IPS DF 4.7 (cell line): Measurements from ENCODE around the gene LRRK1.

Source experiments
- DNase-seq: peaks from one replicate; pipeline ENCODE4 v3.0.0-alpha.2; 2013; ENCODE audit warnings: low spot score; ENCODE audit errors: extremely low read depth

The LRRK1 gene

DNA sequence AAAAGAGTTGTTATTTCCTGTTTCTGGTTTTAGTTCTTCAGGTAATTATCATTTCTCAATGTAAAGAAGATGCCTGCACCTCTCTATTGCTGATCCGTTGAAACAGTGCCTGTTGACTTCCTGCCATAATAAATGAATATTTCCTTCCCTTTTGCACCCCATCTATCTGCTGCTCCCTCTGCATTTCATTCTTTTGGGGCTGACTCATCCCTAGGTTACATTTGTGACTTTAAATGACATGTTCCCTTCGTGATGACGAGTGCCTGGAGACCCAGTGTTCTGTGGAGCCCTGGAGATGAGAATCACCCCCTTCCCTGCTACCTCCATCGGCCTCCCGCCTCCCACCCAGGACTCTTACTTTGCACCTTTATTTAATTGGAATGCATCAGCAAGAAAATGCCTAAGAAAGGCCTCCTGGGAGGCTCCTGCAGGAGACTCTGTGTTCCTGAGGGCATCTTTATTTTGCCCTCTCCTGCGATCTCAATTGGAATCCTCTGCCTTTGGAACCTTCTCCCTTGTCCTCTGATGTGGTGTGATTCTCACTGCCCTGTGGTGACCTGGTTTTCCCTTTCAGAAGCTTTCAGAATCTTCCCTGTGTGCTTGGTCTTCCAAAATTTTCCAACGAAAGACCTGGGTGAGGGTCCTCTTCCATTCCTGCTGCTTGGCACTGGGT is 13.7 kb downstream of the LRRK1 start:
- DNase-seq, result no peak

DNA sequence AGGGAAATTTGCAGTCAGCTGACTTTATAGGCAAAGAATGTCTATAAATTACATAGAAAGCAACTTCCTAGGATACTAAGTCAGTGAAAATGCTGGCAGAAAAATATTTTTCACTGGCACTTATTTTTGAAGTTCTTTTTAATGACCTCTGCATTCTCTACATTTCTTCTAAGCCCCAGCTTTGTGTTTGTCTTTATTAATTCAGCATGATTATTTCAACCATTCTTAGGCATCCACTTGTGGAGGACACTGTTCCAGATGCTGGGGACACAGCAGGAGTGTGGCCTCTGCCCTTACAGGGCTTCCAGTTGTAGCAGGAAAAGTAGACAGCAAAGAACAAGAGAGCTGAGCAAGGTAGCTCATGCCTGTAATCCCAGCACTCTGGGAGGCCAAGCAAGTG is 15.0 kb downstream of the LRRK1 start:
- no peak for DNase-seq

DNA sequence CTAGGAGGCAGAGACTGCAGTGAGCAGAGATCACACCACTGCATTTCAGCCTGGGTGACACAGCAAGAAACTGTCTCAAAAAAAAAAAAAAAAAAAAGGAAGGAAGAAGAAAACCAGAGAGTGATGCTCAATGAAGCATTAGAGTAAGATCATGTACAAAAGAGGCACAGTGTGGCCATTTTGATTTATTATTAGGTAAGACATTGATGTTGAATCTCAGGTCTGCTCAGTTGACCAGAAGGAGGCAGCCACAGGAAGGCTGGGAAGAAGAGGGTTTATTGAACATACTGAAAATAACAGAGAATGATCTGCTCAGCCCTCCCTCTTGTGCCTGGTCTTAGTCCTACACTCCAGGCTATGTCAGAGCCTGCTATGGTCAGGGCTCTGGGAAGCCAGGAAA is 15.6 kb downstream of the LRRK1 start:
- no peak for DNase-seq

DNA sequence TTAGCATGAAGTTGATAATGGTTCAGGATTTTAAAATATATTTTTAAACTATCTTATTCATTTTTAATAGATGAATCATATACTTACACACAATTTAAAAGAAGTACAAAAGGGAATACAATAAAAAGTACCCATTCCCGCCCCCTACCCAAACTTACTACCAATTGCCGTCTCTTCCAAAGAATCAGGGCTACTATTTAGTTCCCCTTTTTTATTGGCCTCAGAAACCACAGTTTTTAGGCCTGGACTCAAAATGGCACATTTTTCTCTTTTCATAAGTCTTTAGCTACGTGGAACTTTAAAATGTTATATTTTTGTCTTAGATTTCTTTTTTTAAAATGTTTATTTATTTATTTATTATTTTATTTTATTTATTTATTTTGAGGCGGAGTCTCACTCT is 18.0 kb downstream of the LRRK1 start:
- no peak for DNase-seq

DNA sequence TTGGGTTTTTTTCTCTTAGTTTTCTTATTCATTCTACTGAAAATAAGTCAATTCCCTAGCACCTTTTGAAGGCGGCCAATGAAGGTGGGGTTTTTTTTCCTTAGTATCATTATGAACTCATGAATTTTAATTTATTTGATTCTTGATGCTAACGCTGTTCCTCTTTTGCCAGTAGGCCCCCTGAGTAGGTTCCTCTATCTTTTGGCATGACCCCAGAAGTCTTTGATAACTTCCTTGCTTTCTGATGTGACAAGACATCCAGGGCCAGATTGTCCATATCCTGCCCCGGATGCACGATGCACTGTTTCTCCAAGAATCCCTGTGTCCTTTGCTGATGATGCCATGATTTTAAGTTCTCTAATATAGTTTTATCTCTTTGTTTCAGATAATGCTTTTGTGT is 20.6 kb downstream of the LRRK1 start:
- no peak for DNase-seq

DNA sequence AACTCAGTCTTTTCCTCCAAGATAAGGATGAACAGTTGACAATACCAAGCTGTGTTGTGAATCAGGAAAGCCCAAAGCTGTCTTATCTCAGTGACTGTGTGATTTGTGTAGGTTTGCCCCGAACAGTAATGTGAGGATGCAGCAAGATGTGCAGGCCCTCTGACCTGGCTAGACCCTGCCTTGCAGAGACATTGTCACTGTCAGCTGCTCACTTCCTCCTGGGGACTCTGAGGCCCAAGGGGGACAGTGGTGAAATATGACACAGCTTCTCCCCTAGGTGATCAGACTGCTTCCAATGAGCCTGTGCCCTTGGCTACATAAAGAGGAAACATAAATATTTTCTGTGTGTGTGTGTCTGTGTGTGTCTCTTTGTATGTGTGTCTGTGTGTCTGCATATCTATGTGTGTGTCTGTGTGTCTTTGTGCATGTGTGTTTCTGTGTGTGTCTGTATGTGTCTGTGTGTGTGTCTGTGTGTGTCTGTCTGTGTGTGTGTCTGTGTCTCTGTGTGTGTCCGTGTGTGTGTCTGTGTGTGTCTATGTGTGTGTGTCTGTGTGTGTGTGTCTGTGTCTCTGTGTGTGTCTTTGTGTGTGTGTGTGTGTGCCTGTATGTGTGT is 21.7 kb downstream of the LRRK1 start:
- no peak for DNase-seq

DNA sequence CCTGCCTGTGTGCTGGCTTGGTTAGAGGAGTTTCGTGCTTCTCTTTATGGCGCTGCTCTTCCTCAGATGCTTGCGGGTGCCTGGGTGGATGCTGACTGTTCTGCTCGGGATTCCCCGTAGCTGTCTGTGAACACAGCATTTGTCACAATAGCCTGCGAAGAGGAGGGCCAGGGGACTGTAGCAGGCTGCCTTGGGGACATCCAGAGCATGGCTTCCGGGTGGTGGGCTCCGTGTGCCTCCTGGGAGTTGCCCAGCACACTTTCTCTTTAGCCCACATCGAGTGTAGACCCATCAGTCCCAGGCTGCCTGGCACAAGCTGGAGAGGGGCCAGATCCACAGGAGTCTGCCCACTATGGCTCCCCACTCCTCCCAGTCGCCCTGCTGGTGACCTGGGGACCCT is 22.4 kb downstream of the LRRK1 start:
- DNase-seq, result no peak

DNA sequence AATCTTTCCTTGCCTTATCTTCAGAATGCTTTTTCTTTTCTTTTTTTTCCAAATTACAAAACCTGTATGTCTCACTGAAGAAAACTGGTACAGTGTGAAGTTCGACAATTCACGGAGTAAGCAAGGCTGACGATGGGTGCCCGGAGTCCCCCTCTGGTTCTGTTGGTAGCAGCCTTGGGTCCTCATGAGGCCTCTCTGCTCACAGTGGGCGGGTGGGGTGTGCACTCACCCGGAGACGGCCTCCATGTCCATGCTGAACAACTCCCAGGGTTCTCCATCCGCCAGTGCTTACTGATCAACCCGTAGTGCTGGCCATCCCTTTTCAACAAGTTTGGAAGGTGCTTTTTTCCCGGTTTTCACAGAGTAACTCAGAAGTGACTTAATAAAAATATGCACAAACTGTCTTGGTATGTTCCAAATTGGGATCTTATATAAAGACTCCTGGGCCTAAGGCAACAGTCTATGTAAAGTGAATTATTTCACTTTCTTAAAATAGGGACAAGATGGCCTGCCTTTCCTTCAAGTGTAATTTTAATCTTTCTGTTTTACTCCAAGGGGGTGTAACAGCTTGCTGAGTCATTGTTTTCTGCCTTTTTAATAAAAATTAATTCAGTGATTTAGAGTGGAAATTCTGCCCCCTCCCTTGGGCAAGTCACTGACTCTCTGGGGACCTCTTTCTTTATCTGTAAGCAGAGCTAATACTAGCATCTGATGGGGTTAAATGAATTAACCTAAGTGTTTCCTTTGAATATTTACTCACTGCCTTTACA is 23.7 kb downstream of the LRRK1 start:
- DNase-seq, result no peak

DNA sequence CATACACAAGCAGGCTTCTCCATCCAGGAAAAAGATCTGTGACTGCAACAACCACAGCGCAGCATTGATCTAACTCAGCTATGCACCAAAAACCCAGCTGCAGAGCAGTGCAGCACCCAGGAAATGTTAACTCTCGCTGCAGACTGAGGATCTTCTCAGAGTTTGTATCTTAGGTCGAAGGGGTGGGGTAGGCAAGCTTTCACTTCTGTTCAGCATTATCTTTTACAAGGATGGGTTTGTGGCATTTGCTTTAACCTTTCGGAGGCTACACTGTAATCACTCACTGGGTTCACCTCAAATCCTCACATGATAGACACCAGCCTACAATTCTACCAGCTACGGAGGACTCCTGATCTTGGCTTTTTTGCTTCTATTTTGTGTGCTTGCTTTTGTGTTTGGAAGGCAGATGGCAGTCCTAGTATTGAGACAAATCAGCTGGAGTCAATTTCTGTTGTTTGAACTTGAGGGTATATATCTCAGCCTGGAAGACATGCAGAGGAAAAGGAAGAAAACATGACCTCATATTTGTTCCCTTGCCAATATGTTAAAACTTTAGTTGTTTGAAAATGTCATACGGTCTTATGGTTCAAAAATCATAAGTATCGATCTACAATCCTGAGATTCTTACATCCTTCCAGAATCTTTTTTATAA is 25.2 kb downstream of the LRRK1 start:
- no peak for DNase-seq

DNA sequence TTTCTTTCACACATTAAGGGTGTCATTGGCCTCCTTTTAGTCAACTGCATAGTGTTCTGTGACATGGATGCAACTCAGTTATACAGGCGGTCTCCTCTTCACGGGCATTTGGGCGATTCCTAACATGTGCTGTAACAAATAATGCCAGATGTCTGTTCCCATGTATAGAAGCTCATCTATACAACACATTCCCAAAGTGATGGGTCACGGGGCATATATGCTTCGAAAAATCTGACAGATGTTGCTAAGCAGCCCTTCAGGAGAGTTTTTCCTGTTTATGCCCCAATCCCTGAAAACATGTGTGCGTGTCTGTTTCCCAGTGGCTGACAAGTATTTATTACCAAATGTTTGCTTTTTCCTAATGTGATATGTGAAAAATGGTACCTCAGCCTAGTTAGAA is 25.8 kb downstream of the LRRK1 start:
- DNase-seq, result no peak

DNA sequence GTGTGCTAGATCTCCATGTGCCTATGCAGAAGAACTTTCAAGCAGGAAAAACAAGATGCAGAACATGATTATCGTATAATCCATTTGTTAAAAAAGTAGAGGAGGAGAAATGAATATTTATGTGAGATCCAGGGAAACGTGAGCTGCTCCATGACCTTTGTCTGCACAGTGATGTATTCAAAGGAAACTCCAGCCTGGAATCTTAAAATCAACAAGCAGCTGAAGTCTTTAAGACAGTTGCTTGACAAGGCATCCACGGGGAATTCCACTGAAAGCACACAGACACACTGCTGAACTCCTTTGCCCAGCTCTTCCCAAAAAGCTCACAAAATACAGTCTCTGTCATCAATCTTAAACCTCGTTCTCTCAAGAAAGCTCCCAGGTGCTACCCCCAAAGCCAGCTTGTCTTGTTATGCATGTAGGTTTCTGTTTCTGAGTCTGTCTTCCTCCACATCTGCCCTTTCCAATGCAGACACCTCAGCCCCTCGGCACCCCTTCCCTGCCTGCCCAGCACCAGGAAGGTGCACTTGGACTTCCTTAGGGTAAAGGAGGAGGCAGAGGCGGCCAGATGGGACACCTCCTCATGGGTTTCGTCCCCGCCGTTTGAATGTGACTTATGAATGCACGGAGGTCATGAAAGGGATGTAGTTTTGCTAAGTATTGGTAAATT is 28.7 kb downstream of the LRRK1 start:
- DNase-seq, result no peak

DNA sequence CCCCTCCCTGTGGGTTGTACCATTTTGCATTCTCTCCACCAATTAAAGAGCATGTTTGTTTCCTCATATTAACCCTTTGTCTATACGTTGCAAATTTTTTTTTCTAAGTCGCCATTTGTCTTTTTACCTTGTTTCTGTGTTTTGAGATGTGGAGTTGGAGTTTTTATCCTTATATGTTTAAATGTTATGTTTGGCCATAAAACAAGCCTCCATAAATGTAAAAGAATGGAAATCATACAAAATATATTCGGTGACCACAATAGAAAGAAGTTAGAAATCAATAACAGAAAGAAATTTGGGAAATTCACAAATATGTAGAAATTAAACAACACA is 29.2 kb downstream of the LRRK1 start:
- DNase-seq, result no peak

DNA sequence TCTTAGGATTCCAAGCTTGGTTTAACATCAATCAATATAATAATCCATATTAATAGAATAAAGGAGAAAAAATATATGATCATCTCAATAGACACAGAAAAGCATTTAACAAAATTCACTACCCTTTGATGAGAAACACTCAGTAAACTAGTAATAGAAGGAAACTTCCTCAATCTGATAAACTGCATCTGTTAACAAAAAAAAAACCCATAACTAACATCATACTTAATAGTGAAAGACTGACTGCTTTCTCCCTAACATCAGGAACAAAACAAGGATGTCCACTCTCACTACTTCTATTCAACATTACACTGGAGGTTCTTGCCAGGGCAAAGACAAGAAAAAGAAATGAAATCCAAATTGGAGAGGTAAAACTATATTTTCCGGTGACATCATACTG is 30.5 kb downstream of the LRRK1 start:
- no peak for DNase-seq

DNA sequence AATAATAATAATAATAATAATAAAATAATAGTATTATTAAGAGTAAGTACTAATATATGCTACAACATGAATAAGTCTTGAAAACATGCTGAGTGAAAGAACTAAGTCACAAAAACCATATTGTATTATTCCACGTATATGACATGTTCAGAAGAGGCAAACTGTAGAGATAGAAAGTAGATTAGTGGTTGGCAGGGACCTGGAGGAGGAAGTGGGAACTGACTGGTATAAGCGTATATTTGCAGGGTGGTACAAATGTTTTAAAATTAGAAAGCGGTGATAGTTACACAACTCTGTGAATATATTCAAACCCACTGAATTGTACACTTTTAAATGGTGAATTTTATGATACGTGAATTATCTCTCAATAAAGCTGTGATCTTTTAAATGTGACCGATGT is 32.8 kb downstream of the LRRK1 start:
- no peak for DNase-seq

DNA sequence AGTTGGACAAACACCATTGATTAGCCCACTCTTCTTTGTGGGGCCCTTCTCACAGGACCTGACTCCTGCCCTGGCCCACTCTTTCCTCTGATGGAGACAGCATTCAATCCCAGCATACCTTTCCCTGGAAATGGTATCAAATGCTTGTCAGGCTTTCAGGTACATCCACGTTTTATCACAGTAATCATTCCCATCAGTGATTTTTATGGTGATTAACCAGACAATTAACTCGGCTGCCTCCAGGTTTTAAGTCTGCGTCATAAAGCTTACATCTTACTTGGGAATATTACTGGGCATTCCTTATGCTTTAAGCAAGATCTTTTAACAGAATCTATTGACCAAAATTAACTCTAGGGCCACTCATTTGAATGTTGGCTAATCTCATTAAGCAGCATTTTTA is 33.4 kb downstream of the LRRK1 start:
- DNase-seq, result no peak

DNA sequence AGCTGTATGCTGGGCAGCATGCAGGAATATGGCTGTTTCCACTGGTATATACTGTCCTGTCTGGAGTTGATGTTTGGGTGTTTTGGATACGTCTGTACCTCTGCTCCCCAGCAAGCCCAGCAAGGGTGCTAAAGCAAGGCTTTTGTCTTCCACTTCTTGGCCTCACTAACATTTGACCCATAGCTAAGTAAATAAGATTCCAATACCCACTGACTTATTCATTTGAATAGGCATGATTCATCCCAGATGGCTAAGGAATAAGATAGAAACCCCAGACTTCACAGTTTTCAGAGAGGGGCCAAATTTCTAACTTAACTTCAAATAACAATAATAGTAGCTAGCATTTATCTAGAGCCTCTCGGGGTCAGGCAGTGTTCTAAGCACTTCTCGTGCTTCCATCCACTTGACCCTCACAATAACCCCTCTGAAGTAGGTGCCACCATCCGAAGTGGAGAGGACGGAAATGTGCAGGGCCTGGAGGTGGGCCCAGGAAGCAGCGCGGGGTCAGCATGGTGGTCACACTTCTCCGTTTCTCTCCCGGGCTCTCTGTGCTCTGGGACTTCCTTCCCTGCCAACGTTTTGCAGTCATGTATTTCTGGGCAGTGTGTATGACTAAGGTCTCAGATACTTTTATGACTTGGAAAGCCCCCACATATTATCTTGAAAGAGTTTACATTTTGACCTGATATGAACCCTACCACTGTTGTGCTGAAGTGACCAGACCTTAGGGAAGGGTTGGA is 39.3 kb downstream of the LRRK1 start:
- DNase-seq, result no peak

DNA sequence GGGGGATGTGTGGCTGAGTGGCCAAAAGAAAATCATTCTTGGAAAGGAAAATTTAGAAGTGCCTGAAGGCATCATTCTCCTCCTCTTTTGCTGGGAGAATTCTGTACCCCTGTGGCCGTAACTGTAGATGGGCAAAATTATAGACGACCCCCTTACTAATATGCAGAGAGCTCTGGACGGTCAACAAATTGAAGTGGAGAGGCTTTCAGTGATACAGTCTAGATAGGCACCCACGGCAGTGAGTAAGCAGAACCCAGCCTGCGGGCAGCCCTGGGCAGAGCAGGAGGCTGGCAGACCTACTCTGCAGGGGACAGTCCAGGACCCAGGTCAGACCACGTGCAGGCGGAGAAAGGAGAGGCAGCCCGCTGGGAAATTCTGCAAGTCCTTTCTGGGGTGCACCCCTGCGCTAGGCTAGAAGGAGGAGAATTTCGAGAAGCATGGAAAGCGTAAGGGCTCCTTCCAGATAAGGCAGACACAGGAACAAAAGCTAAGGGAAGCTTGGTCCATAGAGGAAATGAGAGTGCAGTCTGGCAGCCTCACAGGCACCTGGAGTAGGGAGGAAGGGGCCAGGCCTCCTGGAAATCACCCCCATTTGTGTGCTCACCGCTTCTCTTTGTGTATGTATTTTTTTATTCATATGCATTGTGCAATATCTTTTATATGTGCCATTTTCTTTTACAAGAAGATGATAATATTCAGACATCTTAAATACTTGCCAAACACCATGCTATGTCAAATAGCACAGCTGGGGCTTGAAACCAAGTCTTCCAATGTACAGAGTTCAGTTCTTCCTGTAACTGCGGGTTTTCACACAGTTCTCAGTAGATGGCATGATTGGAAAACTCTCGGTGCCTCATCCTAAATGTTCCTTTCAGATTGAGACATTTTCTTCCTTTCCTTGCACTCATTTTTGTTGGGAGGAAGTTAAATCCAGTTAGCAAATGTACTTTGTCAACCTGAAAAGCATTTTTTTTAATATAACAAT is 40.2 kb downstream of the LRRK1 start:
- DNase-seq, result no peak

DNA sequence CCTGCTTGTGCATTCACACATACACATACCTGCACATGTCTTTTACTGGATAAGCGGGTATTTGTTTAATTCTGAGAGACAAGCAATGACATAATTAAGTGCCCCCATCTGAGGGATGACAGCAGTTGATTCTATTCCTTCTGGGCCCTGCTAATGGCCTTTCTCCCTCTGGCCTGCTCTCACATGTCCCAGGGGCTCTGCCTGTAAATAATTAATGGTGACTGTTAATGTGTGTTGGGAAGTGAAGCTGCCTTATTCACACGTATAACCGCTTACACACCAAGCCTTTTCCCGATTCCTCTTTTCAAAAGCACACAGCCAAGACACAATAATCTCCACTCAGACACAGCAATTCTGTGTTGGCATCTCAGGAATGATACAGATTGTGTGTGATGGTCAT is 47.8 kb downstream of the LRRK1 start:
- no peak for DNase-seq

DNA sequence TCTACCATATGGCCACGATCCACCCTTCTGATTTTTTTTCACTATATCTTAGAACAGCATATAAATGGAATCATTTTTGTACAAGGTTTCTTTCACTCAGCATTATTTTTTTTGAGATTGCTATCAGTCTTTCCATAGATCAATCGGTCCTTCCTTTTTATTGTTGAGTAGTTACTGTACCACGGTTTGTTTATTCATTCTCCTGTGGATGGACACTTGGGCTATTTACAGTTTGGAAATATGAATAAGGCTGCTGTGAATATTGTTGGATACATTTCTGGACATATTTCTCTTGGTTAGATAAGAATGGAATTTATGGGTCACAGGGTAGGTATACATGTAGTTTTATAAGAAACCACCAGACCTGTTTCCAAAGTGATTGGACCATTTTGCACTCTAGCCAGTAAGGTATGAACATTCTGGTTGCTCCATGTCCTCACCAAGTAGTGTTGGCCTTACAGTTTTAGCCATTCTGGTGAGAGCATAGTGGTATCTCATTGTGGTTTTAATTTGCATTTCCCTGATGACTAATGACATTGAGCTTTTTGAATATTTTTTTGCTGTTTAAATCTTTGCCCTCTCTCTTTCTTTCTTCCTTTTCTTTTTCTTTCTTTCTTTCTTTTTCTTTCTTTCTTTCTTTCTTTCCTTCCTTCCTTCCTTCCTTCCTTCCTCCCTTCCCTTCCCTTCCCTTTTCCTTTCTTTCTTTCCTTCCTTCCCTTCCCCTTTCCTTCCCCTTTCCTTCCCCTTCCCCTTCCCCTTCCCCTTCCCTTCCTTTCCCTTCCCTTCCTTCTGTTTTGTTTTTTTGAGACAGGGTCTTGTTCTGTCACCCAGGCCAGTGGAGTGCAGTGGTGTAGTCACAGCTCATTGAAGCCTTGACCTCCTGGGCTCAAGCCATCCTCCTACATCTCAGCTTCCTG is 49.2 kb downstream of the LRRK1 start:
- no peak for DNase-seq
